Lower leg skin (tissue), 3 donors: ENCODE results near the gene CENPH.

ENCODE experiments used
- CTCF ChIP-seq, 3 donors: fragments of 450-650 bp; IDR thresholded peaks; one replicate each; pipeline ENCODE4 v1.5.1; 2016; ENCODE audit warnings: antibody characterized with exemption in 3 of 3, mild to moderate bottlenecking in 3 of 3, moderate library complexity in 2 of 3
- POLR2A ChIP-seq, 2 donors: fragments of 450-650 bp; IDR thresholded peaks; one replicate each; pipeline ENCODE4 v1.6.1; 2016 to 2017; ENCODE audit warnings: antibody characterized with exemption in 2 of 2, mild to moderate bottlenecking in 1 of 2, moderate library complexity in 1 of 2

GRCh38 chr5:69167929-69168328 is 21.5 kb upstream of the CENPH start:
- TF ChIP-seq CTCF (IDR thresholded peaks at IDR 0.05) (no peak), POLR2A (IDR thresholded peaks at IDR 0.05) (no peak)
